HTERT RPE-1 (cell line): Measurements from ENCODE around the gene ITPKB.

Experiments
- in situ Hi-C: fragments of 300-500 bp; cut with MboI; formaldehyde crosslinking; loops from 4 replicates; pipeline ENCODE4 v1.14.3; 2020; ENCODE audit warnings: low sequenced_read_pairs

Gene ITPKB

DNA sequence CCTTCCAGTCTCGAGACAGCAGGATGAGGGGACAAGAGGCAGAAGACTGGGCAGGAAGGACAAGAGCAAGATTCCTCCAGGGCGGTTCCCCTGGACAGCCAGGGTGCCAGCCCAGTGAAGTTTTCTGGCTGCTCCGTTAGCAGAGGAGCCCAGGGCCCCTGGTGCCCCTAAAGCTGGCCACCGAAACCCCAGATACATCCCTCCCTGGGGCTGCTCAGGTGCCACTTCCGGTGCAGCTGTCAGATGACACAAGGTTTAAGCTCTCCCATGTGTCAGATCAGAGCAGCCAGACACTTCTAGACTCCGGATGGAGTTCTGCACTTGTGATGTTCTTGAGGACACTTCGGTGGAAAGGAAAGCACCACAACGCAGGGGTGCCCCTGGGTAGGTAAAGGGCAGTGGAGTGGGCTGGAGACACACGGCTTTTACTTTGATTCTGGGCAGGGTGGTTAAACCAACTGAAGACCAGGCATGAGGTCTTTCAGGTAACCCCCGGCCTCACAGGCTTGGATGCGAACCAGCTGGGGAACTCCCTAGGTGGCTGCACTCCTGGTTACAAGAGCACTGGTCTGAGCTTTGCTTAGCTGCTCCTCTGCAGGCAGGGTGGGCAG is 85.7 kb downstream of the ITPKB start:
- in situ Hi-C loops = no loop called here

DNA sequence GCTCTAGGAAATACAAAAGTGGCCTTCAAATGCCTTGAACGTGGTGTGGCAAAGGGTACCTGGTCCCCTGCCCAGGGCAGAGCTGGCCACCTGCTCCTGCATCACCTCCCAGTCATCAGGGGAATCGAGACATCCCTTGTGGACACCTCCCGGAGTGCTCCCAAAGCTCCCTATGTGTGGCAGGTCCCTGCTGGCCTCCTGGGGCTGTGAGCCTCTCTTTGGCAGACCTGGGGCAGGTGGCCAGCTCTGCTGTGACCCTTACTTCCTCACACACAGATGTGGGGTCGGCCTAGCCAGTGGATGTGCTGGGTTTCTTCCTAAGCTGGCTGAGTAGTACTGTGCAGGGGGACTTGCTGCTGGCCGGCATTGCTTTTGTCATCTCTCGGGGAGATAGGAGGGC is 86.5 kb downstream of the ITPKB start:
- in situ Hi-C loops = no loop called here

DNA sequence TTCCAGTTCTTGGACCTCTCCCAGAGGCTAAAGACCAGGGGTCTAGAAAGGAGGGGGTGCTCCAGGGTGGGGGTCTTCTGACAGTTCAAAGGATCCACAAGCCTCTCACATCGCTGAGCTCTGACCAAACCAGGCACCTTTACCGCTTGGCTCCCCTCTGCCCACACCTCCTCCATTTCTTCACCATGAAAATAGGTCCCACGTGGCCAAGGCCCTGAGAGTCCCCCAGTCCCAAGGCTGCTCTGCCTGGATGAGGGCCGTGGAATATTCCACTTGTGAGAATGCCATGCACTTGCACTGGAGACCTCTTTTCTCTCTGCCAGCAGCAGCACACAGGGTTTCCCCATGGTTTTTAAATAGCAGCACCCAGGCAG is 87.4 kb downstream of the ITPKB start:
- in situ Hi-C loops = no loop called here

DNA sequence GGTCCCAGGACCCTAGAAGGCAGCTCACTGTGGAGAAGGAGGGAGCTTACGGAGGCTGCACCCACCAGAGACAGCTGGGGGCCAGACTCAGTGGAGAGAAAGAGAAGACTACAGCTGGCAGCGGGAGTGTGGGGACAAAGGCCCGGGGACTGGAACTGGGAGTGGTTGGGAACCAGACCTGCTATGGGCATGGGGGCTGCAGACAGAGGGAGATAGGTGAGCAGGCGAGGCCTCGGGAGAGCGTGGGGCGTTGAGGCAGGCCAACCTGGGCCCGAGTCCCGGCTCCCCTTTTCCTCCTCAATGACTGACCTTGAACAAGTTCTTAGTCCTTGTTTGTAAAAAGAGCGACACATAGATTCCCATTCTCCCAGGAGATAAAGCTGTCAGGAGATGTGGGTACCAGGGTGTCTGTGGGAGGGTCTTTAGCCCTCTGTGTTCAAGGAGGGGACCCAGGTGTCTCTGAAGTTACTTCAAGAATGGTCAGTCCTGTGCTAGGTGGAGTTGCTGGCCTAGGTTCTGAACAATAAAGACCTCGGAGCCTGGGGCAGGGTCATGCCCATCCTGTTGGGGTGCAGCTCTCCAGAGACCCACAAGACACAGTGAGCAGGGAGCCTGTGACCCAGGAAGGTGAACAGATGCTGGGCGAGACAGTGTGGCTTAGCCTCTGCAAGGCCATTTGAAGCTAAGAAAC is 87.9 kb downstream of the ITPKB start:
- in situ Hi-C loops = no loop called here

DNA sequence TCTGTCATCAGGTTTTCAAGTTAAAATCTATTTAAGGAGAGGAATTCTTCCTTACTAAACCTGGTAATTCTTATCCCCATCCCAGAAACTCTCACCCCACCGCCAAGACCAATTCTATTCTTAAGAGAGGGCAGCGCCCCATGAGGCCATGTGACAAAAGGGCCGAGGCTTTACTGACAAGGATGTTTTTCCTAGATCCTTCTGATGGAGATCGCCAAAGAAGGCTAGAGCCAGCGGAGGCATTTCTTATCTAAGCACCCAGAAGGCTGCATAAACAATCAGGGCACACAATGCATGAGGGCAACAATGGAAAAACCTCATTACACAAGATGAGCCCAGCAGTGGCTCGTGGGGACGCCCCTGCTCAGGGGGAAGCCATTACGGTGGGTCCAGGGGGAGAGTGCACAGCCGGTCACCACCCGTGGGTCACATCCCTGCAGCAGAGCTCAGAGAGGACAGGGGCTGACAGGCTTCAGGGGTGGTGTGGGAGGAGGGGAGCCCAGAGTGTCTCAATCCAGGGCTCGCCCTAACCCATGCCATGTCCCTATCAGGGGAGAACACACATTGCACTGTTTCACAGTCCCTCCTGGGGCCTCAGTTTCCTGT is 88.7 kb downstream of the ITPKB start:
- in situ Hi-C loops = no loop called here

DNA sequence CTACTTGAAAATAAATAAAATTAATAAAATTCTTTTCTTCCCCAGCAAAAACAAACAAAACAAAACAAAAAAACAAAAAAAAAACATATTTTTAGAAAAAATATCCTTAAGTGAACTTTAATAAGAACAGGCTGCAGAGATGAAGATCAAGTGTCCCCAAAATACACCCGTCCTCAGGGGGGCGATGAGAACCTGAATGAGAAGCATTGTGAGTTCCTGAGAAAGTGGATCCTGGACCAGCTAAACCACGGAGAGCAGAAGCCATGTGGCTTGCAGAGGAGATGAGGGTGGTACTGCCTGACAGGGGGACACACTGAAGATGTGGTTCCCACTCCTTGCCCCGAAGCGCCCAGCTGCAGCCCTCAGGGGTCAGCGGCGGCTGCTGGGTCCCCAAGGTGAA is 89.3 kb downstream of the ITPKB start:
- in situ Hi-C loops = loop anchor here (25.0 kb wide), 1 partner anchor 188 kb away; no protein-coding TSS in a partner anchor

DNA sequence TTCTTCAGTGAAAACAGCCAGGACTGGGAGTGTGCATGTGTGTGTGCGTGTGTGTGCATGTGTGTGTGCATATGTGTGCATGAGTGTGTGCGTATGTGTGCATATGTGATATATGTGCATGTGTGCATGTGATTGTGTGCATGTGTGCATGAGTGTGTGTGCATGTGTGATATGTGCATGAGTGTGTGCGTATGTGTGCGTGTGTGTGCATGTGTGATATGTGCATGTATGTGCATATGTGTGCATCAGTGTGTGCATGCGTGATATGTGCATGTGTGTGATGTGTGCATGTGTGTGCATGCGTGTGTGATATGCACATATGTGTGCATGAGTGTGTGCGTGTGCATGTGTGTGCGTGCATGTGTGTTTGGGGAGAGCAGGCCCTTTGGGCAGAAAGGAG is 89.8 kb downstream of the ITPKB start:
- in situ Hi-C loops = loop anchor here (25.0 kb wide), 1 partner anchor 188 kb away; no protein-coding TSS in a partner anchor

DNA sequence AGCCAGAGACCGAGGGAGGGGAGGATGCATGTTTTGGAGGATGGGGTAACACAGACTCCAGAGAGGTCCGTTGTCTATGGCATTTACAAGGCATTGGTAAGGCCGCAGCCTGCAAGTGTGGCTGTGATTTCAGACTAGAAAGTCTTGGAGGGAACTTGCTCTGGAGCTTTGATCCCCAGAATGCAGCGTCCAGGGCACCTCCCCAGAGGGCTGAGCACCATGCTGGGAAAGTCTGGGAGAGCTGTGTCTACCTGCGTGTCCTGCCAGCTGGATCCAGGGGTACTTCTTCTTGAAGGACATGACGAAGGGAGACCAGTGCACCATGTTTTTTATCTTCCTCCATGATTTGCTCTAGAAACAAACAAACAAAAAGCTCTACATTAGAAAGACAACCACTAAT is 90.7 kb downstream of the ITPKB start:
- in situ Hi-C loops = loop anchor here (25.0 kb wide), 1 partner anchor 189 kb away; no protein-coding TSS in a partner anchor

DNA sequence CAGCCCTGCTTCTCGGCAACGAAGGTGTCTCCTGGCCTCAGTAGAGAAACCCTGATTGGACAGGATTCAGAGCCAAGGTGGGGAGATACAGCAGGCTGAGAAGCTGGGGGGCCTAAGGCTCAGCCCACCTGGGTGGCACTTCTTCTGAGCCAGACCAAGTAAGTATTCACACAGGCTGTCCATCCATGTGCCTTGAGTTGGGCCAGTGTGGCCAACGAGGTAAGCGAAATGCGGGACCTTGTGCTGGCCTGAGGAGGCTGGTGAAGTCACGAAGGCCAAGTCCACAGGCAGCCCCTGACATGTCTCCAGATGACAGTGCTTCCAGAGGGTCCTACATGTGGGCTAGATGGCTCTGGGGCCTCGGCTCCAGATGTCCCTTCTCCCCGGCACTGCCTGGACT is 91.4 kb downstream of the ITPKB start:
- in situ Hi-C loops = loop anchor here (25.0 kb wide), 1 partner anchor 190 kb away; no protein-coding TSS in a partner anchor

DNA sequence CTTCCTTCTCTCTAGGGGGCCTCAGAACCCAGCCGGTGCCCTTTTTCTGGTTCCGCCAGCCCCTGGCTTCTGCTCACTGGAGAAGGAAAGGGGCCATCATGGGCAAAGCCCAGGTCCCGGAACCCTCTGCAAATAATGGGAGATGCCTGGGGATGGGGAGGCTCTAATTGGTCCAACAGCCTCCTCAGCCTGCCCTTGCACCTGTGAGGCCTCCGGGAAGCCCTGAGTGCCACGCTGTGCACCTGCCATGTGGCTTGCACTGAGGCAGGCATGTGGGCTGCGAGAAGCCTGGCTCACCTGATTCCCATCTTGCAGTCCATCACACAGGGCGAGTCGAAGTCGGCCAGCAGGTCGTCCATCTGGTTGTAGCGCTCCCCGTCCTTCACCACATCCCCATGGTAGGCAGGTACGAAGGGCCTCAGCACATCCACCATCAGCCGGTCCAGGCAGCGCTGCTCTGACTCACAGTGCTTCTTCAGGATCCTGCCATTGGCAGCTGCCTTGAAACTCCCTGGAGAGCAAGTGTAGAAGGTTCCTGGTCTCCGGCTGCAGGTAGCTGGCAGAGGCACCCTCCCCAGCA is 92.1 kb downstream of the ITPKB start:
- in situ Hi-C loops = loop anchor here (25.0 kb wide), 1 partner anchor 190 kb away; no protein-coding TSS in a partner anchor

DNA sequence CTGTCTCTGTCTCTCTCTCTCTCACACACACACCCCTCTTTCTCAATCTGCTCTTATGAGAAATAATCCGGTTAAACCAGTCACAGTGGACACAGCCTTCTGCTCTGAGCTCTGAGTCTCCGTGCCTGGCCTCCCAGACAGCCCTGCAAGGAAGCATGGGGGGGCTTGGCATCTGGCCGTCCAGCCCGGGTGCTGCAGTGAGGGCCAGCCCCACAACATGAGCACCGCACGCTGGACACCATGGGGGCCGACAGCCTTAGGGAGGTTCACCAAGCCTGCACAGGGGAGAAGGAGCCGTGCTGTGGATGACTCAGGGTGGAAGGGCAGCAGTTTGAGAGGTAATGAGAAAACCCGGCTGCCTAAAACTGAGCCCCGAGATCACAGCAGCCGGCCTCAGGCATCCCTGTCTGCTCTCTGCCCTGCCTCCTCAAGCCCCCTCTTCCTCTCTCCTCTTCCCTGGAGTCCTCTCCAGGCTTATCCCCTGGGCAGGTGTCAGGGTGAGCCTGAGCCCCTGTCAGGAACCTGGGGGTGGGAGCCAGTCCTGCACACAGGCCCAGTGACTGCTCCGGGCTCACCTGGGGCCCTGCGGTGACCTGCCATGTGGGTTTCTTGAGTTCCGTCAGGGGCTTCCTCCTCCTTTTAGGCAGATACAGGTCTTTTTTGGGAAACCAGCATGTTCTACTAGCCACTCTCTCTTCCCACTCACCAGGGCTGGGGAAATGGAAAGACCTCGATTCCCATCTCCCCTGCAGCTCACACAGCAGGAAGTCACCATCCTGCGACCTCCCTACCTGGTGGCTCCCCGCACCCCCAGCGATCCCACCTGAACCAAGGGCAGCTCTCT is 92.8 kb downstream of the ITPKB start:
- in situ Hi-C loops = loop anchor here (25.0 kb wide), 1 partner anchor 191 kb away; no protein-coding TSS in a partner anchor

DNA sequence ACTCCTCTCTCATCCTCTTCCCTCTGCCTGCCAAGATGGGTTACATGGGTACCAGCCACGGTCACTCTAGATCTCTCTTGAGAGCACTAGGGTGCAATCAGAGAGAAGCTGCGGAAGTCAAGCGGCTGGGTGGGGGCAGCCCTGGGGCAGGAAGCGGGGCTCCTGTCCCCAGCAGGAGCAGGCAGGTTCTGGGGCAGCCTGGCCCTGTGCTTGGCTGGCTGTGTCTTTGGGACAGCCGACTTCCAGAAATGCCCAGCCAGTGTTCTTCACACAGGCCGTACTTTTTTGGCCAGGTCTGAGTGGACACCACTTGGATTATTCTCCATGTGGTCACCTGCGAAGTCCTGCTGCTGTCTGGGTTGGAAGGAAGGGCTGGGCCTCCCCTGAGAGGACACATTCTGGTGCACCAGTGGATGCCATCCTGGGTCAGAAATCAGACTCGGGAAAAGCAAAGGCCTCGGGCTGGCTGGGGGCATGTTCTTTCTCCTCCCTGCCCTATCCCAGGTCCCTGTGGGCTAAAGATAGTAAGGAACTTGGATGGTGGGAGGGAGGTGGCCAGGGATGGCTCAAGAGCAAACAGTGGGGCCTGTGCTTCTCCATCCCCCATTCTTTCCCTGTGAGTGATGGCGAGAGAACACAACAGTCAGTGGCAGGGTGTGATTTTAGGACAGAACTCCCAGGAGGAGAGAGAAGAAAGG is 93.7 kb downstream of the ITPKB start:
- in situ Hi-C loops = loop anchor here (25.0 kb wide), 1 partner anchor 192 kb away; no protein-coding TSS in a partner anchor

DNA sequence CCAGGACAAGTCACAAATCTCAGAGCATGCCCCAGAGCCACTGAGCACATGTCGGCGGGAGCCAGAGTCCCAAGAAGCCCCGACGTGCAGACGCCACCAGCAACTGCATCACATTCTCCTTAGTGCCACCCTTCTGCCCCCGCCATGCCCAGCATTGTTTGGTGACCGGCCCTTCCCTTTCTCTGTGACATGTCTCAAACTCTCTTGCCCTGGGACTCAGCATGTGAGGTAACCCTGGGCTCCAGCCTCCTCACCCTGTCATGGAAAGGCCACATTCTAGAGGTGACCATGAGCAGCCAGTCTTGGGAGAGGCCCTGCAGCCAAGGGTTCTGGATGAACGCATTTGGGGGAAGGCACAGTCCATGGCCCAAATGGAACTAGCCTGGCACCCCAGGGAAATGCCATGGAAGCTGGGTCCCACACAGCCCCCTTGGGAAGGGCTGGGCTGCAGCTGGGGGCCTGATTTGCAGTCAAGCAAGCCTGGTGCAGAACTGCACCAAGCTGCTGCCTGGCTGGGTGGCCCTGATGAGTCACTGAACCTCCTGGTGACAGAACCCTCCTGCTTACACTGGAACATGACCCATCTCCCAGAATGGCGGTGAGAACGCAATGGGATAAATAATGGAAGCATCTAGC is 94.4 kb downstream of the ITPKB start:
- in situ Hi-C loops = loop anchor here (25.0 kb wide), 1 partner anchor 193 kb away; no protein-coding TSS in a partner anchor

DNA sequence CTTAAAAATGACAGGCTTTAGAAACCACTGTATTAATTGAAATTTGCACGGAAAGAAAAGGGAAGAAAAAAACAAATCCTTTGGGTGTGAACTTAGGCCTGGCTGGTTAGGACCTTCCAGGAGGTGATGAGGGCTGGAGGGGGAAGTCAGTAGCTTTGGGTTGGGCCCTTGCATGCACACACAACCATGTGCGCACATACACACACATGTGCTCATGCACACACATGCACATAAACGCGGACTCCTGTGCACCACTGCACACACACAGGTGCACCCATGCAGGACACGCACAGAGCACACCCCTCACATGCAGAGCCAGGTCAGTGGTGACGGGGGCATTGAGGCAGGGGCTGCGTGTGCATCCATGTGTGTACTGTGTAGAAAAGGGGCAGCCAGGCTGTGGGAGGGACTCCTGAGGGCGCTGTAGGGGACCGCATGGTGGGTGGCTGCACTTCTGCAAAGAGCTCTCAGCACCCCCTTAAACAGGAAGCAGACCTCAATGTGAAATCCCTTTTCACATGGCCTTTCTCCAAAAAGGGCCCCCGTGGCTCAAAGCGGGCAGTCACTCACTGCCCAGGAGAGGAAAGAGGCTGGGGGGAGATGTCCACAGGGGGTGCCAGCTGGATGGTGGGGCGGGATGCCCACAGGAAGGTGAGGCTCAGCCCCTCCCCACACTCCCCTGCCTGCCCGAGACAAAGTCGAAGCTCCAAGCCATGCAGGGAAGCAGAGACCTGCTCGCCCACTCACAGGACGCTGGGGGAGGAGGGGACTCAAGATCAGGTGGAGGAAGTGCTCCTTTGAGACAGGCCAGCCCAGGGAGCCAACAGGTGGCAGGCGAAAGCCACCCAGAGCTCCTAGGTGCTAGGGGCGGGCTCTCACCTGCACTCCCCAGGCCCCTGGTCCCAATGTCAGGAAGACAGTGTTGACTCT is 95.2 kb downstream of the ITPKB start:
- in situ Hi-C loops = loop anchor here (25.0 kb wide), 1 partner anchor 193 kb away; no protein-coding TSS in a partner anchor

DNA sequence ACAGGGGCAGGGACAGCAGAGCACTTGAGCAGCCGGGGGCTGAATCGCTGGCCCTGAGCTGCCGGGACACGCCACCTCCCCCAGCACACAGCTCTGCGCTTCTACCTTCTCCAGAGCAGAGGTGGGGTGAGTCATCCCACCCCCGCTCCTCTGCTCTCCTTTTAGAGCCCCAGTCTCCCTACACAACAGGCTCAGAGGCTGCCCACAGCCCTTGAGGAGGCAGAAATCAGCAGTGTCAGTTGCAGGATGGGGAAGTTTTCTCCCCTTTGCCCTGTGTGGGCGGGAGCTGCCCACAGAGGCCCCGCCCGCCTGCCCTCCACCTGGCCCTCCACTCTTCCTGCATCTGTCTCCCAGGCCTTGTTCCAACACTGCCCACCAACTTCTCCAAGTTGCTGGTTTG is 95.9 kb downstream of the ITPKB start:
- in situ Hi-C loops = loop anchor here (25.0 kb wide), 1 partner anchor 194 kb away; no protein-coding TSS in a partner anchor

DNA sequence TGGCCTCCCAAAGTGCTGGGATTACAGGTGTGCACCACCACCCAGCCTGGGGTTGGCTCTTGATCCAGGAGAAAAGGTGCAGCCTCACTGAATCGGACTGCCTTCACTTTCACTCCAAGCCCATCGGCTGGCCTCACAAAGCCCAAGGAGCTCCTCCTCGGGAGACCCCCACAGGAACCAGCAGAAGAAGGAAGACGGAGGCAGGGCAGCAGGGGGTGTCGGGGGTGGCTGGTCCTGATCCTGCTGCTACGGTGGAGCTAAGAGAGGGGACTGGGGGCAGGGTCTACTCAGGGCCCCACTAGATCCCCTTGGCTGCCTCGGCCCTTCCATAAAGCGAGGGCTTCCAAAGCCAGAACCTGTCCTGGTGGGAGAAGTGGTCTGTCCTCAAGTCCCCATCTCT is 96.7 kb downstream of the ITPKB start:
- in situ Hi-C loops = loop anchor here (25.0 kb wide), 1 partner anchor 195 kb away; no protein-coding TSS in a partner anchor

DNA sequence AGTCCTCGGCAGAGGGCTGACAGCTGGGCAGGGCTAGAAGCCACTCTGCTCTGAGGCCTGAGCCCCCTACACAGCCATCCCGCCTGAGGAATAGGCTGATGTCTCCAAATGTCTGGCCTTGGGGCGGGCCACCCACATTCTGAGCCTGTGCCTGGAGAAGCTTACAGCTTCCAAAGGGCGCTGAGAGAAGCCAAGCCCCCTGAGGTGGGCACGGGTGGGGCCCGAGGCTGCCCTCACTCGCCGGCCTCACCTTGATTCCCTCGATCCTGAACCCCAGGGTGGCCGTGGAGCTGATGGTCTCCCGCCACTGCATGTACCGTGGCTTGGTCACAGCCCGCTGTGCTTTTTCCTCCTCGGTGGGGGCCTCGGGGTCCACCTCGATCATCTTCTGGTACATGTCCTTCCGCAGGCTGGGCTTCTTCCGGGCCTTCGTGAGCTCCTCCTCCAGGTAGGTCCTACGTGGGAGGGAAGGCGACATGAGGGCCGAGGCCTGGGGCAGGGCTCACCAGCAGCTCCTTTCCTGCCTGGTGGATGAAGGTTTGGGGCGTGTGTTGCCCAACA is 97.3 kb downstream of the ITPKB start:
- in situ Hi-C loops = loop anchor here (25.0 kb wide), 1 partner anchor 196 kb away; no protein-coding TSS in a partner anchor
